Measurements from ENCODE around the gene FIBCD1. TPM values are rescaled to one million over a fixed set of nuclear protein-coding genes. Genes with fewer than 3 reads are reported as not detected.

Gene FIBCD1
- total and polyA plus RNA-seq, 8 donors = 0.18 to 6.4 (median 0.41) TPM; not detected in 4

- Histone ChIP-seq H3K9me3 (no peaks in the 10 kb centered on the region), H3K4me1 (no peaks in the 10 kb centered on the region), H3K4me3 (no peak overlapping the region), H3K36me3 (no peaks in the 10 kb centered on the region), H3K27me3 (peaks cover 0 to 57% (median 4%) of the 10 kb centered on the region in 3 donors), H3K27ac (no peak overlapping the region)
- TF ChIP-seq EP300 (IDR thresholded peaks at IDR 0.05) (no peak), CTCF (IDR thresholded peaks at IDR 0.05) (no peak), POLR2AphosphoS5 (IDR thresholded peaks at IDR 0.05) (no peak), POLR2A (IDR thresholded peaks at IDR 0.05) (no peak)
- 80 to 87% (median 85%) methylated on average over 11 of the region's 11 CpGs for WGBS, 5 donors
- DNase-seq = no peak
- intact Hi-C loops (cut with DNase I; ENCODE audit: low total_unique reads) = no loop called here
These were observed 44.9 kb upstream of the FIBCD1 start for GRCh38 chr9:130983970-130984369.

GRCh38 chr9:130983359-130983670 lies 44.3 kb upstream of the FIBCD1 start:
- H3K4me1 ChIP-seq = no peaks in the 10 kb centered on the region
- intact Hi-C loops (cut with DNase I; ENCODE audit: low total_unique reads) = no loop called here
- no peaks in the 10 kb centered on the region for H3K9me3 ChIP-seq
- no peak for DNase-seq
- no peak overlapping the region for H3K4me3 ChIP-seq
- TF ChIP-seq CTCF (IDR thresholded peaks at IDR 0.05) (no peak), POLR2AphosphoS5 (IDR thresholded peaks at IDR 0.05) (no peak), EP300 (IDR thresholded peaks at IDR 0.05) (no peak), POLR2A (IDR thresholded peaks at IDR 0.05) (no peak)
- WGBS, 5 donors = 73 to 89% (median 82%) methylated on average over 6 of the region's 6 CpGs
- H3K27ac ChIP-seq = no peak overlapping the region
- peaks cover 0 to 56% (median 4%) of the 10 kb centered on the region in 3 donors for H3K27me3 ChIP-seq
- H3K36me3 ChIP-seq = no peaks in the 10 kb centered on the region

DNA sequence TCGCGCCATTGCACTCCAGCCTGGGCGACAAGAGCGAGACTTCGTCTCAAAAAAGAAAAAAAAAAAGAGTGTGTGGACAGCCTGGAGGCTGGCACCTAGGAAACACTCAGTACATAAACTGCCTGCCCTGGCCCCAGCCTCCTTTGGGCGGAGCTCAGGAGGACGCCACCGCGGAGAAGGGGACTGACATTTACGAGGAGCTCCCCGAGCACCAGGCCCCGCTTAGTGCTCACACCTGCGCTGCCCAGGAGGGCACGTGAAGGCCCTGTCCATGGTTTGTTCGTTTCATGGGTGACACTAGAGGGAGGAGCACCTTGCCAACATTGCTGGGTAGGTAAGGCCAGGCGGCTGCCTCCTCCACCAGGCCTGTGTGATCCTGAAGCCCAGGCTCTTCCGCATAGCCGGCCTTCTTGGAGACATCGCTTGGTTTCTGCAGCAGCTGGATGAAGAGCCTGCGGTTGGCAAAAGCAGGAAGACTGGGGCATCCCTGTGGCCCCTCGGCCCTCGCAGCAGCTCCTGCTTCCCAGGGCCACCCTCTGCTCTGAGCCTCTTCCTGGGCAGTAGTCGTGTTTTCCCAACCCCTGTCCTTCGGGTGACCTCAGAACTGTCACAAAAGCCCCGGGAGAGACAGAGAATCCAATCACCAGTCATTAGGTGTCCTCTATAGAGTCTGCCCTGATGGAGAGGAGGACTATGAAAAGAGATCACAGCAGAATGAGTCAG lies 43.8 kb upstream of the FIBCD1 start:
- no peaks in the 10 kb centered on the region for H3K4me1 ChIP-seq
- no peaks in the 10 kb centered on the region for H3K36me3 ChIP-seq
- intact Hi-C loops (cut with DNase I; ENCODE audit: low total_unique reads) = no loop called here
- H3K9me3 ChIP-seq = no peaks in the 10 kb centered on the region
- DNase-seq = no peak
- TF ChIP-seq CTCF (IDR thresholded peaks at IDR 0.05) (no peak), POLR2A (IDR thresholded peaks at IDR 0.05) (no peak), POLR2AphosphoS5 (IDR thresholded peaks at IDR 0.05) (no peak), EP300 (IDR thresholded peaks at IDR 0.05) (no peak)
- WGBS, 5 donors = 70 to 81% (median 73%) methylated on average over 24 to 25 of the region's 25 CpGs
- no peak overlapping the region for H3K27ac ChIP-seq
- H3K4me3 ChIP-seq = no peak overlapping the region
- H3K27me3 ChIP-seq = peaks cover 0 to 55% (median 4%) of the 10 kb centered on the region in 3 donors

GRCh38 chr9:130981756-130982137 lies 42.7 kb upstream of the FIBCD1 start:
- H3K4me3 ChIP-seq = no peak overlapping the region
- 26 to 45% (median 33%) methylated on average over 14 of the region's 14 CpGs for WGBS, 5 donors
- no peaks in the 10 kb centered on the region for H3K4me1 ChIP-seq
- H3K27ac ChIP-seq = no peak overlapping the region
- no peak for DNase-seq
- H3K27me3 ChIP-seq = peaks cover 0 to 55% (median 4%) of the 10 kb centered on the region in 3 donors
- no peaks in the 10 kb centered on the region for H3K36me3 ChIP-seq
- TF ChIP-seq POLR2A (IDR thresholded peaks at IDR 0.05) (no peak), EP300 (IDR thresholded peaks at IDR 0.05) (no peak), POLR2AphosphoS5 (IDR thresholded peaks at IDR 0.05) (no peak), CTCF (IDR thresholded peaks at IDR 0.05) (no peak)
- intact Hi-C loops (cut with DNase I; ENCODE audit: low total_unique reads) = no loop called here
- no peaks in the 10 kb centered on the region for H3K9me3 ChIP-seq

Measured in stomach (tissue), 9 donors.